GM19240 (cell line): Measurements from ENCODE around the gene KIF3A.
"Not testable (repeated sequence)": the region's sequence is repeated elsewhere in the genome, so short reads cannot be mapped to it uniquely, and the experiment has no call there.

Experiments used
- DNase-seq: peaks from one replicate; pipeline ENCODE4 v3.0.0; 2011; ENCODE audit warnings: low spot score; ENCODE audit not compliant: insufficient read length

KIF3A gene

DNA sequence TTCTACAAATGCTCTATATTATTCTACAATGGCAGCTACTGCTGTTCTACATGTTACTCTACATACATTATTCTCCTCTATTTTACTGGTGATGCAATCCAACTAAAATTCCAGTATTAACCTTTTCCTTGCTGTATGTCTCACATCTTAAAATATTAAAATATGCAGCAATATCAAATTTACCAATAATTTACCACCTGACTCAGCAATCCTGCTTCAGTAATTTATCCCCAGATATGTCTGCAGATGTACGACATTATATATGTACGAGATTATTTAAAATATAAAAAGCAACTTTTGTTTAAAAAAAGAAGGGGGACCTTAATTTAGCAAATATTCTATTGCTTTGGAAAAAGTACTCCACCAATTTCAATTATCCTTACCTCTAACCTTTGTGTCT, 11.6 kb downstream of the KIF3A start:
- DNase-seq = no peak

GRCh38 chr5:132718544-132719312, 18.6 kb downstream of the KIF3A start:
- DNase-seq = no peak

DNA sequence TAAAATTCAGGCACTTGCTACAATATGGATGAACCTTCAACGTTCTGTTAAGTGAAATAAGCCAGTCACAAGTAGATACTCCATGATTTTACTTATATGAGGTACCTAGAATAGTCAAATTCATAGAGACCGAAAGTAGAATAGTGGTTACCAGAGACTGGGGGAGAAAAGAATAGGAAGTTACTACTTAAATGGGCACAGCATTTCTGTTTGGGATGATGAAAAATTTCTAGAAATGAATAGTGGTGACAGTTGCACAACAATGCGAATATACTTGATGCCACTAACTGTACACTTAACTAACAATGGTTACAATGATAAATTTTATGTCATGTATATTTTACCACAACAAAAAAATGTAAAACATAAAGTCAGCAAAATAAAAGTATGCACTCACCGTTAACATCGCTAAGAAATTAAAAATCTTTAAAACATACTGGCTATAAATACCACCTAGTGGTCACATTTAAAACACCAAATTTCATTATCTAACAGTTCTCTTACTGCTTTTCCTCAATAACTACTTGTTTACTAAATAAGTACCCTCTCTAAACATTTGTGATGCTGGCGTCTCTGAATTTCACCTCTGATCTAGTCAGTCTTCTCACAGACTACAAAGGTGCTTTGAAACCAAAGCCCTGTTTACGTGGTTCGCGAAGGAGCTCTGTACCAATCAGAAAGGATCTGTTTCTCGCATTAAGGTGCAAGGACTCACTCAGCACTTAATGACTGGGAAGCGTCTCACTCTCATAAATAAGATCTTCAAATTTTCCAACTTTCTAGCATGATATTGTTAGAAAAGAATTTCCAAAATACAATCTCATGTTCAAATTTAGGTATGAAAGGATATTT, 22.7 kb downstream of the KIF3A start:
- no peak for DNase-seq

DNA sequence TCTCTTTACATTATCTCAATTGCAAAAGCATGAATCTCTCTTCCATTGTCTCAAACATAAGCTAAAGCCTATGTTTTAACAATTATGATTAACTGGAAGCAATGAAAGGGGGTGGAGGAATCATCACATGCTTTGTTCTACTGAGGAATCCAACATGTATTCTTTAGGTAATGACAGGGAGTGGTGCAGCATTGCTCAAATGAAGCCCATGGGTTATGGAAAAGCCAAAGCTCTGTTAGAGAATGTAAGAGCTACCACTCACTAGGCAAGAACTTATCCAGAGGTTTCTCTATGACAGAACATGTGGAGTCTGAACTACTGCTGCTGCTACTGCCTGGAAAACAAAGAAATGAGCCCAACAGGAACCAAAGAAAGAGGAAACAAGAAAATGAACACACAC, 28.7 kb downstream of the KIF3A start:
- no peak for DNase-seq

- DNase-seq = no peak
These were observed 32.5 kb downstream of the KIF3A start for GRCh38 chr5:132704875-132705274.

GRCh38 chr5:132695956-132696355, 41.4 kb downstream of the KIF3A start:
- no peak for DNase-seq

DNA sequence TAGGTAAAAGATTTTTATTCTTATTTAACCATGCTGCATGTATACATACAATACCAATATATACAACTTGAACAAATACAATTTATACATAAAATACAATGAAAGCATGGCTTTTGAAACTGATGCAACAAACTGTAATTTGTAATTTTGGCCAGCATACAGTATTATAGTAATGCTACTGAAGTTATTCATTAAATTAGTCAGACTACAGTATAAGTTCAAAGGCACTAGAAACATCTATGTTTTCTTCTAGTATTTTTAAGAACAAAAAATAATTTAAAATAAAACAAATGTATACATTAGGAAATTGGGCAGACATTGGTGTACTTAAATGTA, 44.7 kb downstream of the KIF3A start:
- no peak for DNase-seq

DNA sequence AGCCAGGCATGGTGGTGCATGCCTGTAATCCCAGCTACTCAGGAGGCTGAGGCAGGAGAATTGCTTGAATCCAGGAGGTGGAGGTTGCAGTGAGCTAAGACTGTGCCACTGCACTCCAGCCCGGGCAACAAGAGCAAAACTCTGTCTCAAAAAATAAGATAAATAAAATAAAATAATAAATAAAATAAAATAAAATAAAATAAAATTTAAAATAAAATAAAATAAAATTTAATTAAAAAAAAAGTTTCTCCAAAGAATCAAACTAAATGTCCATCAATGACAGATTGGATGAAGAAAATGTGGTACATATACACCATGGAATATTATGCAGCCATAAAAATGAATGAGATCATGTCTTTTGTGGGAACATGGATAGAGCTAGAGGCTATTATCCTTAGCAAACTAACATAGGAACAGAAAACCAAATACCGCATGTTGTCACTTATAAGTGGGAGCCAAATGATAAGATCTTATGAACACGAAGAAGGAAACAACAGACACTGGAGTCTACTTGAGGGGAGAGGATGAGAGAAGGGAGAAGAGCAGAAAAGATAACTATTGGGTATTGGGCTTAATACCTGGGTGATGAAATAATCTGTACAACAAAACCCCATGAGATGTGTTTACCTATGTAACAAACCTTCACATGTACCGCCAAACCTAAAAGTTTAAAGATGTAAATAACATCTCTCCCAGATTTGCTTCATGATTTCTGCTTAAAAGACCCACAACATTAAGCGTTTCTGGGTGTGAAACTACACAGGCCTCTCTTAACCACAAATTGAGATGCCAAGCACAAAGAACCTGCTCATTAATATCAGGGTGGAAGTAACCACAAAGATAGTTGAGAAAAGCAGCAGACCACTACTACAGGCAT, 45.4 kb downstream of the KIF3A start:
- DNase-seq = not testable (repeated sequence)

DNA sequence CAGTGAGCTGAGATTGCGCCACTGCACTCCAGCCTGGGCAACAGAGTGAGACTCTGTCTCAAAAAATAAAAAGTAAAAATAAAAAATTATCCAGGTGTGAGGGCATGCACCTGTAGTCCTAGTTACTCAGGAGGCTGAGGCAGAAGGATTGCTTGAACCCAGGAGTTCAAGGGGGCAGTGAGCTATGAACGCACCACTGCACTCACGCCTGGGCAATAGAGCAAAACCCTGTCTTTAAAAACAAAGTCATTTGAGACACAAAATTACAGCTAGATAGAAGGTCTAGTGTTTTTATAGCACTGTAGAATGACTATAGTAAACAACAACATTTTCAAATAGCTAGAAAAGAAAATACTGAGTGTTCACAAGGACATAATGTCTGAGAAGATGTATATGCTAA, 47.2 kb downstream of the KIF3A start:
- DNase-seq = no peak

- no peak for DNase-seq
These were observed 47.8 kb downstream of the KIF3A start for GRCh38 chr5:132689513-132689912.

DNA sequence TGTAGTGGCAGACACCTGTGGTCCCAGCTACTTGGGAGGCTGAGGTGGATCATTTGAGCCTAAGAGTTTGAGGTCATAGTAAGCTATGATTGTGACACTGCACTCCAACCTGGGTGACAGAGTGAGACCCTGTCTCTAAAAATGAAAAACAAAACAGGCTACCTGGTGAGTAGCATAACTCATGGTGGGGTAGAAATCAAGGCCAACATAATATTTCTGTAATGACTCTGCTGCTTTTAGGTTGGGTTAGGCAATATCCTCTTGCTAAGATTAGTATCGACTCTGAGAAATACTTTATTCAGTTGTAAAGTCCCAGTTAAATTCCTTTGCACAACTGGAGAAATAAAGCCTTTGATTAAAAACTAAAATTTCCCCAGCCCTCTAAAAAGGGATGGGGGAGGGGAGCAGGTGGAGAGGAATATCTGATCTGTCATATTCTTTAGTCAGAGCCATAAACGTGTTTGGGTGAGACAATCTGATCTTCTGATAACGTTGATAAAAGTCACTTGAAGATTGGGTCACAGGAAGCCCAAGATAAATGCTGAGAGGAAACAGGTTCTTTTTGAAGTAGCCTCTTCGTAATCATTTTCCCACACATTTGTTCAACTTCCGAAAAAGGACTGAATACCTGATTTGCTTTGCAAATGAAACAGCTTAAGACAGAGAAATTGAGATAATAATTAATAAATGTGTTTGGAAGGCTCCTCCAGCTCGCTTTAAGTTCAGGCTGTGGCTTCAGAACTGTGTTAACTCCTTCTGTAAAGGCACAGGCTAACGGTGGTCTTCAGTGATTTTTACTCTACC, 48.6 kb downstream of the KIF3A start:
- DNase-seq = no peak

GRCh38 chr5:132687995-132688394, 49.4 kb downstream of the KIF3A start:
- no peak for DNase-seq

GRCh38 chr5:132686193-132686592, 51.2 kb downstream of the KIF3A start:
- no peak for DNase-seq

GRCh38 chr5:132684922-132685720, 52.2 kb downstream of the KIF3A start:
- no peak for DNase-seq

DNA sequence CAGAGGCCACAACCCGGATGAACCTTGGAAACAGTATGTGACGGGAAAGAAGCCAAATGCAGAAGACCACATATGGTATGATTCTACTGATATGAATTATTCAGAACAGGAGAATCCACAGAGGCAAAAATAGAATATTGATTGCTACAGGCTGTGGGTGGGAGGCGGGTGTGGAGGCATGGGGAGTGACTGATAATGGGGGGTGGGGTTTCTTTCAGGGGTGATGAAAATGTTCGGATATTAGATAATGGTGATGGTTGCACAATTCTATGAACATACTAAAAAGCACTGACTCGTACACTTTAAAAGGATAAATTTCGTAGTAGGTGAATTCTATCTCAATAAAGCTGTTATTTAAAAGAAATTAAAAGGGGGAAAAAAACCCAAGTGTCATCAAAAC, 52.9 kb downstream of the KIF3A start:
- no peak for DNase-seq

DNA sequence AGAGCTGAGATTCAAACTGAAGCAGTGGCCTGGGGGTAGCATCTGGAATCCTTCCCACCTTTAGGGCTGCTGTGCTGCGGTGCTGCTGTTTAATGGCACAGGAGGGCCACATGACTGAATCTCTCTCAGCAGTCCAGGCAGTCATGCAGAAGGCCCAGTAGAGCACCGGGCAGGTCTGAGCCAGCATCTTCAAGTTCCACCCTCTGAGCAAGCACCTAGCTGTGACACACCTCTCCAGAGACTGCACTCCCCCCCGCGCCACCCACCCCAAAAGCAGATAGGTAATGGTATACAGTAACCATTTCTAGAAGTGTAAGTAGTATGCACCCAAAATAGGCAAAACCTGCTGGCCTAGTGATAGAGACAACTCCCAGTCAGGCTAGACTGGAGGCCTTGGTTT, 55.4 kb downstream of the KIF3A start:
- DNase-seq = no peak

GRCh38 chr5:132681476-132681831, 55.9 kb downstream of the KIF3A start:
- no peak for DNase-seq

DNA sequence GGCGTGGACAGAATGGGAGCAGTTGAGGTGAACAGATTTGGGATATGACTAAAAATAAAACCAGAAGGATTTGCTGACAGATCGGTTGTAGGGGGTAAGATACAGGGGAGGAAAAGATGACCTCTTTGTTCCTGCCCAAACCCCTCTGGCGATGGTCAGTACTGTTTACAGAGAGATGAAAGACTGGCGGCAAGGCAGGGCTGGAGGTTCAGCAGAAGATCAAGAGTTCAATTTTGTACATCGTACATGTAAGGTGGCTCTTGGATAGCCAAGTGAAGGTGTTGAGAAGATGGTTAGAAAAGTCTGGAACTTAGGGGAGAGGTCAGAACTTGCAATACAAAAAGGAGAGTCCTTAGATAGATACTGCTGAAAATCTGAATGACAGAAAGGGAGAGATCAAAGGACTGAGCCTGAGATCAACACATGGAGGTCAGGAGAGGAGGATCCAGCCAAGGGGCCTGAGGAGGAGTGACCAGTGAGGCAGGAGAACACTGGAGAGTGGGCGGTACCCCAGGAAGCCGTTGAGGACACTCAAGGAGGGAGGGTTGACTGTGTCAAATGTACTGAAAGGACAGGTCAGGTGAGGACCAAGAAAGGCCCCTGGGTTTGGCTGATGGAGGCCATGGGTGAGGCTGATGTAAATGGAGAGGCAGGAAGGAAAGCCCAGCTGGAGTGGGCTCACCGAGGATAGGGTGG, 56.4 kb downstream of the KIF3A start:
- no peak for DNase-seq

DNA sequence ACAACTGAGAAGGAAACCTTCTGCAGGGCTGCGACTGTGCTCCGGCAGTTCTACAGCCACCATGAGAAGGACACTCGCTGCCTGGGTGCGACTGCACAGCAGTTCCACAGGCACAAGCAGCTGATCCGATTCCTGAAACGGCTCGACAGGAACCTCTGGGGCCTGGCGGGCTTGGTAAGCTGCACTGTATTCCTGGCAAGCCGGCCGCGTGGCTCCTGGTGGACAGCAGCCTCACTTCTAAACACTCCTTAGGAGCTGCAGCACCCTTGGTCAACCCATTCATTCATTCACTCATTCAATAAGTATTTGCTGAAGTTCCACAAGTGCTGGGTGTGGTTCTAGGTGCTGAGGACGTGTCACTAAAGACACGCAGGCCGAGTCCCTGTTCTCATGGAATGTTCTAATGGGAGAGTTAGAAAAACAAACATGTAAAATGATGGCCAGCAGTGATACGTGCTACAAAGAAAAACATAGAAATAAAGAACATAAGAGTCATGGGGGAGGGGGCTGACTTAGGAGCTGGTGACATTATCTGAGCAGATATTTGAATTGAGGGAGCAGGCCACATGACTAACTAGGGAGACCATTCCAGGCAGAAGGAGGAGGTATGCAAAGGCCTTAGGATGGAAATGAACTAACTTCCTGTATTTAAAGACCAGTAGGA, 57.5 kb downstream of the KIF3A start:
- DNase-seq = no peak
